Left ventricle myocardium inferior (tissue), 1 donor: ENCODE results near the gene CPA4. TPM values are rescaled to one million over a fixed set of nuclear protein-coding genes. Genes with fewer than 3 reads are reported as not detected.

Experiments
- DNase-seq: peaks from one replicate; pipeline ENCODE4 v3.0.0-alpha.2; 2020
- H3K27ac ChIP-seq: fragments of 200-600 bp; replicated peaks from 2 replicates; pipeline ENCODE4 v1.8.0; 2021
- H3K27me3 ChIP-seq: fragments of 200-600 bp; 2 replicates; pipeline ENCODE4 v1.8.0; 2021; ENCODE audit warnings: low read depth
- H3K36me3 ChIP-seq: fragments of 200-600 bp; 2 replicates; pipeline ENCODE4 v1.8.0; 2021
- H3K4me1 ChIP-seq: fragments of 200-600 bp; 2 replicates; pipeline ENCODE4 v1.8.0; 2021
- H3K4me3 ChIP-seq: fragments of 200-600 bp; 2 replicates; pipeline ENCODE4 v1.8.0; 2021; ENCODE audit warnings: mild to moderate bottlenecking, moderate library complexity
- H3K9me3 ChIP-seq: fragments of 200-600 bp; replicated peaks from 2 replicates; pipeline ENCODE4 v1.8.0; 2021
- CTCF ChIP-seq: fragments of 200-600 bp; IDR thresholded peaks from 2 replicates; pipeline ENCODE4 v1.8.0; 2021; ENCODE audit warnings: antibody characterized with exemption, mild to moderate bottlenecking, borderline replicate concordance
- intact Hi-C: fragments of 100-400 bp; cut with micrococcal nuclease; formaldehyde crosslinking; loops from one replicate; pipeline ENCODE4 v1.11.0; 2022
- total RNA-seq: library from RNA; stranded (reverse); fragmentation: NEBNext Ultra II Directional; extraction: Animal tissue kit (Norgen Biotek cat#: 25700); gene quantifications from one replicate; pipeline ENCODE4 v1.2.1, GENCODE V29; 2021
- donor health status: DM: no; HTN: yes; CAD: no; lungs with severe emphysema.

CPA4 gene
- total RNA-seq, 1 donor from 2014 or later = not detected

GRCh38 chr7:130268463-130269317 lies 24.3 kb upstream of the CPA4 start:
- H3K9me3 ChIP-seq = no peaks in the 10 kb centered on the region
- DNase-seq = no peak
- no peak overlapping the region for H3K27ac ChIP-seq
- no peak for TF ChIP-seq CTCF
- intact Hi-C loops = no loop called here
- H3K36me3 ChIP-seq = no peaks in the 10 kb centered on the region
- H3K4me3 ChIP-seq = no peak overlapping the region
- H3K4me1 ChIP-seq = peaks cover 11% of the 10 kb centered on the region
- peaks cover 21% of the 10 kb centered on the region for H3K27me3 ChIP-seq

- TF ChIP-seq CTCF = no peak
Measured at GRCh38 chr7:130269318-130269694, 23.7 kb upstream of the CPA4 start.

GRCh38 chr7:130270947-130271800 lies 21.8 kb upstream of the CPA4 start:
- no peak for DNase-seq
- TF ChIP-seq CTCF = no peak
- H3K4me1 ChIP-seq = peaks cover 11% of the 10 kb centered on the region
- no peak overlapping the region for H3K4me3 ChIP-seq
- H3K36me3 ChIP-seq = no peaks in the 10 kb centered on the region
- no peaks in the 10 kb centered on the region for H3K9me3 ChIP-seq
- intact Hi-C loops = no loop called here
- peak overlapping the region; percentile 69 for H3K27ac ChIP-seq
- H3K27me3 ChIP-seq = peaks cover 45% of the 10 kb centered on the region

More at GRCh38 chr7:130269318-130269694, 23.7 kb upstream of the CPA4 start:
- no peak overlapping the region for H3K27ac ChIP-seq
- no peak for DNase-seq
- H3K9me3 ChIP-seq = no peaks in the 10 kb centered on the region
- H3K4me3 ChIP-seq = no peak overlapping the region
- H3K4me1 ChIP-seq = peaks cover 11% of the 10 kb centered on the region
- no peaks in the 10 kb centered on the region for H3K36me3 ChIP-seq
- peaks cover 26% of the 10 kb centered on the region for H3K27me3 ChIP-seq
- intact Hi-C loops = no loop called here

GRCh38 chr7:130272381-130273080 lies 20.4 kb upstream of the CPA4 start:
- Histone ChIP-seq H3K4me3 (peak overlapping the region; percentile 45), H3K9me3 (no peaks in the 10 kb centered on the region), H3K36me3 (no peaks in the 10 kb centered on the region), H3K4me1 (peaks cover 11% of the 10 kb centered on the region), H3K27ac (peak overlapping the region; percentile 69), H3K27me3 (peaks cover 57% of the 10 kb centered on the region)
- DNase-seq = no peak
- TF ChIP-seq CTCF = no peak
- intact Hi-C loops = no loop called here
